Endothelial cell of umbilical vein (primary cell): ENCODE results near the gene PNPO. TPM values are rescaled to one million over a fixed set of nuclear protein-coding genes. Genes with fewer than 3 reads are reported as not detected.

ENCODE experiments used
- BruUV-seq: library from RNA; stranded (reverse); fragments of 400-500 nt; replicated peaks from 2 replicates; lab custom pipeline; 2021; lab: Mats Ljungman, UMichigan
- CTCF ChIA-PET: fragments of 300-600, 350-600 bp; sonication (Branson Sonifier 250); formaldehyde crosslinking; loops from one replicate; lab custom pipeline; 2021; ENCODE audit warnings: antibody characterized with exemption, inconsistent platforms; lab: Charles Lee
- POLR2A ChIA-PET: fragments of 300-600, 350-600 bp; sonication (Branson Sonifier 250); formaldehyde crosslinking; loops from one replicate; lab custom pipeline; 2021; ENCODE audit warnings: antibody characterized with exemption, inconsistent platforms; lab: Charles Lee
- DNase-seq: peaks from one replicate; pipeline ENCODE4 v3.0.0-alpha.2; 2011; ENCODE audit warnings: low read depth, low spot score
- FAIRE-seq: peaks from 2 replicates; lab custom pipeline; 2011; peaks lifted over from hg19 to GRCh38; lab: Jason Lieb, UNC
- H2AFZ ChIP-seq: 2 replicates; pipeline ENCODE4 v1.6.0; 2012; ENCODE audit warnings: low read depth, low read length, control low read depth, inconsistent platforms
- H3K27ac ChIP-seq: 2 replicates; pipeline ENCODE4 v1.5.1; 2011; ENCODE audit warnings: low read depth, mild to moderate bottlenecking, control low read depth, low read length, moderate library complexity; ENCODE audit not compliant: insufficient read depth
- H3K27me3 ChIP-seq, 2 experiments: 2 replicates each; pipeline versions ENCODE4 v1.6.0 to v1.6.1; 2011; ENCODE audit warnings: low read length in 2 of 2, mixed read lengths in 1 of 2; ENCODE audit not compliant: control insufficient read depth in 2 of 2, insufficient read depth in 2 of 2
- H3K36me3 ChIP-seq, 2 experiments: 2 replicates in 1 of 2; 3 replicates in 1 of 2; pipeline ENCODE4 v1.5.1; 2011; ENCODE audit warnings: low read length in 2 of 2, mild to moderate bottlenecking in 1 of 2, moderate library complexity in 1 of 2; ENCODE audit not compliant: control insufficient read depth in 2 of 2, insufficient read depth in 2 of 2; ENCODE audit errors: extremely low read depth in 1 of 2
- H3K4me1 ChIP-seq: 3 replicates; pipeline ENCODE4 v1.5.1; 2011; ENCODE audit warnings: mild to moderate bottlenecking, low read length; ENCODE audit not compliant: control insufficient read depth, insufficient read depth; ENCODE audit errors: extremely low read depth
- H3K4me2 ChIP-seq: 2 replicates; pipeline ENCODE4 v1.6.1; 2011; ENCODE audit warnings: low read length, control low read depth, mixed read lengths; ENCODE audit not compliant: insufficient read depth
- H3K4me3 ChIP-seq, 3 experiments: fragments of 200-600 bp in 1 of 3; sonication (generic), shearing (Covaris generic) in 1 of 3; replicated peaks in 1 of 3; 2 replicates each; pipeline ENCODE4 v1.5.1; 2011 to 2016; ENCODE audit warnings: control low read depth in 3 of 3, low read length in 3 of 3, mild to moderate bottlenecking in 2 of 3, inconsistent platforms in 1 of 3, low read depth in 1 of 3, moderate library complexity in 1 of 3; ENCODE audit not compliant: insufficient read depth in 1 of 3
- H3K79me2 ChIP-seq: 2 replicates; pipeline ENCODE4 v1.6.0; 2012; ENCODE audit warnings: low read length, inconsistent platforms; ENCODE audit not compliant: control insufficient read depth, insufficient read depth
- H3K9ac ChIP-seq: replicated peaks from 2 replicates; pipeline ENCODE3; 2011; ENCODE audit warnings: low read length, control low read depth; ENCODE audit not compliant: insufficient read depth; ENCODE audit errors: extremely low read depth
- H3K9me1 ChIP-seq: replicated peaks from 3 replicates; pipeline ENCODE4 v1.6.0; 2011; ENCODE audit warnings: mild to moderate bottlenecking, low read length; ENCODE audit not compliant: control insufficient read depth, insufficient read depth; ENCODE audit errors: extremely low read depth
- H3K9me3 ChIP-seq: replicated peaks from 2 replicates; pipeline ENCODE4 v1.5.1; 2012; ENCODE audit warnings: low read length, inconsistent platforms; ENCODE audit not compliant: control insufficient read depth, insufficient read depth
- H4K20me1 ChIP-seq: replicated peaks from 2 replicates; pipeline ENCODE3; 2011; ENCODE audit warnings: mild to moderate bottlenecking, low read length; ENCODE audit not compliant: control insufficient read depth, insufficient read depth; ENCODE audit errors: extremely low read depth
- EZH2 ChIP-seq: IDR thresholded peaks from 2 replicates; pipeline ENCODE4 v1.6.1; 2012; ENCODE audit warnings: borderline replicate concordance, low read depth, mild to moderate bottlenecking, moderate library complexity, low read length, inconsistent platforms; ENCODE audit not compliant: severe bottlenecking
- FOS ChIP-seq: IDR thresholded peaks from 2 replicates; pipeline ENCODE4 v1.6.1; 2011; ENCODE audit warnings: mild to moderate bottlenecking, low read length, moderate library complexity, borderline replicate concordance; ENCODE audit not compliant: insufficient read depth
- GATA2 ChIP-seq: IDR thresholded peaks from 2 replicates; pipeline ENCODE4 v1.7.0; 2011; ENCODE audit warnings: low read depth, mild to moderate bottlenecking, moderate library complexity, mixed read lengths, low read length; ENCODE audit not compliant: insufficient read length, insufficient read depth
- JUN ChIP-seq: IDR thresholded peaks from 2 replicates; pipeline ENCODE4 v1.6.1; 2011; ENCODE audit warnings: borderline replicate concordance, low read depth; ENCODE audit not compliant: insufficient read length, insufficient read depth
- MYC ChIP-seq: IDR thresholded peaks from one replicate; pipeline ENCODE4 v1.6.1; 2011; ENCODE audit warnings: mild to moderate bottlenecking, low read depth, low read length
- POLR2A ChIP-seq: IDR thresholded peaks from 2 replicates; pipeline ENCODE4 v1.6.1; 2012; ENCODE audit warnings: low read depth, mild to moderate bottlenecking, control low read depth, low read length
- POLR2AphosphoS5 ChIP-seq: IDR thresholded peaks from 2 replicates; pipeline ENCODE4 v1.6.1; 2012; ENCODE audit warnings: low read depth, mild to moderate bottlenecking, control low read depth, low read length, moderate library complexity; ENCODE audit not compliant: insufficient read depth
- dilution Hi-C: fragments of 300-500 bp; cut with MboI; formaldehyde crosslinking; loops from one replicate; pipeline ENCODE4 v1.15.0; 2019; ENCODE audit warnings: low sequenced_read_pairs; ENCODE audit not compliant: extremely low pct_ligation_motif_present
- intact Hi-C: fragments of 100-400 bp; cut with micrococcal nuclease; formaldehyde crosslinking; loops from one replicate; pipeline ENCODE4 v1.10.0; 2022
- polyA plus RNA-seq, 4 experiments: library from polyadenylated mRNA; depleted of rRNA in 3 of 4; stranded (reverse) in 3 of 4; unstranded in 1 of 4; fragments of >200 nt; gene quantifications; 2 replicates each; pipeline versions ENCODE4 v1.2.1 to v1.2.3, GENCODE V29; 2011 to 2012; ENCODE audit warnings: missing spikeins in 1 of 4
- total RNA-seq: library from RNA; stranded (reverse); gene quantifications from 2 replicates; pipeline ENCODE4 v1.2.3, GENCODE V29; 2021
- TF ChIP-seq, protein P1 (sequence below), 2 donors: IDR thresholded peaks; 1 replicate in 1 of 2; 2 replicates in 1 of 2; pipeline ENCODE4 v1.5.1; 2011; ENCODE audit warnings: low read length in 2 of 2, mild to moderate bottlenecking in 2 of 2, moderate library complexity in 2 of 2, control low read depth in 1 of 2, inconsistent platforms in 1 of 2, low read depth in 1 of 2; ENCODE audit not compliant: insufficient read depth in 1 of 2; ENCODE audit errors: extremely low read depth in 1 of 2
- TF ChIP-seq, protein P2 (sequence below): IDR thresholded peaks from 2 replicates; pipeline ENCODE4 v1.6.1; 2011; ENCODE audit not compliant: insufficient read depth, insufficient read length

PNPO gene
- total and polyA plus RNA-seq, 2 donors (not counting 3 experiments of a cell fraction or from before 2014, with no cell fraction given) = 19.7 to 22.0 TPM

DNA sequence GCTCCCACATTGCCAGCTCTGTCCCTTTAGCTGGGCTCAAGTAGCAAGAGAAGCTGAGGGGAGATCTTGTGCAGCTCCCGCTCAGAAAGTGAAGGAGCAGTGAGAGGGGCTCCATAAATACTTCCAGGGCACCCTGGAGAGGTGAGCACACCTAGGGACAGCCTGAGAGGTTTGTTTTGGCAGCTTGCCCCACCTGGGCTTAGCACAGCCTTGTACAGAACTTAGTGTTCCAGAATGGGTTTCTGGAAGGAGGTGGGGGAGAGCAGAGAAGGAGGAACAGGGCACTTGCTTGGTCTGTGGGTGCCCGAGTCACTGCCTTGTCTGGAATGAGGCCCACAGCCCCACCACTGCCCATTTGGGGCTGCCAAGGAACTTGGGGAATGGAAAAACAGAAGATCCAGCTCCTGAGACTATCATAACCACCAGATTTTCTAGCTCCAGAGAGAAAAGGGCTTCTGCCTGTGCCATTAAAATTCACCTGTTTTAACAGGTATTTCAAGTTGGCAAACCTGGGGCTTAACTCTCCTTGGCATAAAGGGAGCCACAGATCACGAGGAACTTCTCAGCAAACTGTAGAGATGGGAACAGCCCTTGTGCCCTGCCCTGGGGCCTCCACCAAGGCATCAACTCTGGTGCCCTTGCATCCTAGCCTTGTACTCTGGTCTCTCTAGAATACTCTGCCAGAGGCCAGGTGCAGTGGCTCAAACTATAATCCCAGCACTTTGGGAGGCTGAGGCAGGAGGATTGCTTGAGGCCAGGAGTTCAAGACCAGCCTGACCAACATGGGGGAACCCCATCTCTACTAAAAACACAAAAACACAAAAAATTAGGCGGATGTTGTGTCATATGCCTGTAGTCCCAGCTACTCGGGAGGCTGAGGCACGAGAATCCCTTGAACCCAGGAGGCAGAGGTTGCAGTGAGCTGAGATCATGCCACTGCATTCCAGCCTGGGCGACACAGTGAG, 14.4 kb downstream of the PNPO start:
- CTCF ChIA-PET = interaction anchor here (0.7 to 8.0 kb wide), 8 partner anchors 8 to 113 kb away, joined by 3 to 73 read pairs (median 6); partner anchors contain the start of gene CDK5RAP3
- H3K27ac ChIP-seq = no peak overlapping the region
- H3K9me3 ChIP-seq = no peaks in the 10 kb centered on the region
- no peak overlapping the region for H3K4me2 ChIP-seq
- intact Hi-C loops = no loop called here
- BruUV-seq = no TSS peak
- no peaks in the 10 kb centered on the region for H3K4me1 ChIP-seq
- POLR2A ChIA-PET = no interaction called here
- H4K20me1 ChIP-seq = no peaks in the 10 kb centered on the region
- no peak for TF ChIP-seq FOS
- TF ChIP-seq EZH2 = no peak
- TF ChIP-seq, protein P1, sequence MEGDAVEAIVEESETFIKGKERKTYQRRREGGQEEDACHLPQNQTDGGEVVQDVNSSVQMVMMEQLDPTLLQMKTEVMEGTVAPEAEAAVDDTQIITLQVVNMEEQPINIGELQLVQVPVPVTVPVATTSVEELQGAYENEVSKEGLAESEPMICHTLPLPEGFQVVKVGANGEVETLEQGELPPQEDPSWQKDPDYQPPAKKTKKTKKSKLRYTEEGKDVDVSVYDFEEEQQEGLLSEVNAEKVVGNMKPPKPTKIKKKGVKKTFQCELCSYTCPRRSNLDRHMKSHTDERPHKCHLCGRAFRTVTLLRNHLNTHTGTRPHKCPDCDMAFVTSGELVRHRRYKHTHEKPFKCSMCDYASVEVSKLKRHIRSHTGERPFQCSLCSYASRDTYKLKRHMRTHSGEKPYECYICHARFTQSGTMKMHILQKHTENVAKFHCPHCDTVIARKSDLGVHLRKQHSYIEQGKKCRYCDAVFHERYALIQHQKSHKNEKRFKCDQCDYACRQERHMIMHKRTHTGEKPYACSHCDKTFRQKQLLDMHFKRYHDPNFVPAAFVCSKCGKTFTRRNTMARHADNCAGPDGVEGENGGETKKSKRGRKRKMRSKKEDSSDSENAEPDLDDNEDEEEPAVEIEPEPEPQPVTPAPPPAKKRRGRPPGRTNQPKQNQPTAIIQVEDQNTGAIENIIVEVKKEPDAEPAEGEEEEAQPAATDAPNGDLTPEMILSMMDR (IDR thresholded peaks at IDR 0.05; ENCODE audit: extremely low read depth in 1 of 2, insufficient read depth in 1 of 2, low read depth in 1 of 2, low read length in 2 of 2) = no peak
- no peak for TF ChIP-seq MYC
- no peak for TF ChIP-seq POLR2AphosphoS5
- TF ChIP-seq POLR2A = no peak
- no peak for TF ChIP-seq JUN
- TF ChIP-seq, protein P2, sequence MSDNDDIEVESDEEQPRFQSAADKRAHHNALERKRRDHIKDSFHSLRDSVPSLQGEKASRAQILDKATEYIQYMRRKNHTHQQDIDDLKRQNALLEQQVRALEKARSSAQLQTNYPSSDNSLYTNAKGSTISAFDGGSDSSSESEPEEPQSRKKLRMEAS = no peak
- TF ChIP-seq GATA2 = no peak
- peaks cover 0 to 2% of the 10 kb centered on the region in 2 experiments for H3K36me3 ChIP-seq
- DNase-seq (no peak), FAIRE-seq (no peak)
- no peak overlapping the region for H2AFZ ChIP-seq
- no peak overlapping the region for H3K4me3 ChIP-seq
- H3K9me1 ChIP-seq = no peaks in the 10 kb centered on the region
- H3K9ac ChIP-seq = no peak overlapping the region
- H3K27me3 ChIP-seq = peaks cover 0 to 4% of the 10 kb centered on the region in 2 experiments
- dilution Hi-C loops = no loop called here
- no peaks in the 10 kb centered on the region for H3K79me2 ChIP-seq
